OCI-LY3 (cell line): Measurements from ENCODE around the gene CEP131.

Source experiments
- EZH2phosphoT487 ChIP-seq: fragments of 200-600 bp; shearing (Covaris generic); IDR thresholded peaks from 2 replicates; pipeline ENCODE4 v1.6.1; 2018; ENCODE audit warnings: antibody characterized with exemption, mixed run types, low read depth
- TF ChIP-seq, protein P1 (sequence below): fragments of 200-600, 300-600 bp; sonication (generic); IDR thresholded peaks from 2 replicates; pipeline ENCODE4 v1.5.1; 2014; ENCODE audit warnings: antibody characterized with exemption, low read length, low read depth

GRCh38 chr17:81173052-81173761 is 49.6 kb downstream of the CEP131 start:
- TF ChIP-seq, protein P1, sequence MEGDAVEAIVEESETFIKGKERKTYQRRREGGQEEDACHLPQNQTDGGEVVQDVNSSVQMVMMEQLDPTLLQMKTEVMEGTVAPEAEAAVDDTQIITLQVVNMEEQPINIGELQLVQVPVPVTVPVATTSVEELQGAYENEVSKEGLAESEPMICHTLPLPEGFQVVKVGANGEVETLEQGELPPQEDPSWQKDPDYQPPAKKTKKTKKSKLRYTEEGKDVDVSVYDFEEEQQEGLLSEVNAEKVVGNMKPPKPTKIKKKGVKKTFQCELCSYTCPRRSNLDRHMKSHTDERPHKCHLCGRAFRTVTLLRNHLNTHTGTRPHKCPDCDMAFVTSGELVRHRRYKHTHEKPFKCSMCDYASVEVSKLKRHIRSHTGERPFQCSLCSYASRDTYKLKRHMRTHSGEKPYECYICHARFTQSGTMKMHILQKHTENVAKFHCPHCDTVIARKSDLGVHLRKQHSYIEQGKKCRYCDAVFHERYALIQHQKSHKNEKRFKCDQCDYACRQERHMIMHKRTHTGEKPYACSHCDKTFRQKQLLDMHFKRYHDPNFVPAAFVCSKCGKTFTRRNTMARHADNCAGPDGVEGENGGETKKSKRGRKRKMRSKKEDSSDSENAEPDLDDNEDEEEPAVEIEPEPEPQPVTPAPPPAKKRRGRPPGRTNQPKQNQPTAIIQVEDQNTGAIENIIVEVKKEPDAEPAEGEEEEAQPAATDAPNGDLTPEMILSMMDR: no peak
- no peak for TF ChIP-seq EZH2phosphoT487
